ENCODE data around the gene FNBP1. TPM values are rescaled to one million over a fixed set of nuclear protein-coding genes. Genes with fewer than 3 reads are reported as not detected.
A peak's percentile ranks its signal among the peaks of the same experiment; 100 is the strongest.

The FNBP1 gene
- total RNA-seq, 1 experiment from 2014 or later: 36.5 TPM

DNA sequence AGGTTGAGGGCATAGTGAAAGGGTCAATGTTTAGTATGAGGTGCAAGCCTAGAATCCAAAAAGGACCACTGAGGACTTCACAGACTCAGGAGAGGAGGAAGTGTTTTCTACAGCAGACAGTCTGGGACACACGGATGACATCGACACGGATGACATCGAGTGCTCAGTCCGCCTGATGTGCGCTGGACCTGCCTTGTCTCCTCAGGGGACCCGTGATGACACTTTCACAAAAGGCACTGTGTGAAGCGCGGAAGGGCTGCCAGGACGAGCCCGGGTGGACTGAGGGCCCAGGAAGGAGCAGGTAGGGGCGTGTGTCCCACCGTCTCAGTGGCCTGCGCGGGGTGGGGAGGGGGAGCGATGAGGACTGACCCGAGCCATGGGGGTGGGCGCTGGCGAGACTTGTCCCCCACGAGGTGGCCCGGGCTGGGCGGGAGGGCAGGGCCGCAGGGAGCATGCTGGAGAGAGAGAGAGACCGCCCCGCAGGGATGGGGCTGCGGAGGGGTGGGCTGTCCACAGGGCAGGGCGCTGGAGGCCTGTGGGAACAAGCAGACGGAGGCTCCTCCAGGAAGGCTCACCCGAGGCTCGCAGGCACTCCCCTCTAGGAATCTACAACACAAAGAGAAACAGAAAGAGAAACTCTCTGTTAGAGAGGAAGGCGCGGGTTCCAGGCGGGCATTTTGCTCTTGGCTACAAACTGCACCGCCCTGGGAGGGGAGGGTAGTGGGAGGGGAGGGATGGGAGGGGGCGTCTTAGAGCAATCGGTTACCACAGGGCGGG is 152.9 kb downstream of the FNBP1 start:
- Mint-ChIP-seq H3K36me3 (ENCODE audit: insufficient read depth in 1 of 3, low read depth in 3 of 3) (peaks cover 7 to 17% (median 11%) of the 10 kb centered on the region in 3 experiments), H3K4me1 (peaks cover 41 to 45% of the 10 kb centered on the region in 2 experiments), H3K9me3 (no peaks in the 10 kb centered on the region), H3K4me3 (peak overlapping the region; percentile 60 to 74), H3K27ac (peak overlapping the region; percentile 87 to 89 (median 87)), H3K27me3 (ENCODE audit: low read depth) (no peaks in the 10 kb centered on the region)
- Histone ChIP-seq H3K56ac (ENCODE audit: insufficient read length, low read depth, low read length) (no peak overlapping the region), H2BK120ac (ENCODE audit: low read depth, low read length, poor library complexity, severe bottlenecking) (no peak overlapping the region), H3K14ac (ENCODE audit: insufficient read depth, low read length) (no peak overlapping the region), H4K20me1 (ENCODE audit: control insufficient read depth, insufficient read depth, insufficient read length) (no peaks in the 10 kb centered on the region), H2BK20ac (ENCODE audit: low read depth, low read length, poor library complexity, severe bottlenecking) (no peak overlapping the region), H3K79me1 (ENCODE audit: insufficient read depth, low read depth, low read length, poor library complexity, severe bottlenecking) (no peaks in the 10 kb centered on the region), H2AFZ (ENCODE audit: low read length) (no peak overlapping the region), H3K79me2 (ENCODE audit: insufficient read depth, low read length) (no peaks in the 10 kb centered on the region), H2BK15ac (ENCODE audit: low read depth, low read length) (no peak overlapping the region), H4K5ac (ENCODE audit: insufficient read length, low read depth, low read length) (no peak overlapping the region), H4K8ac (replicated peaks; ENCODE audit: insufficient read length, low read depth, low read length) (no peak overlapping the region), H2AK5ac (ENCODE audit: insufficient read length, low read length) (no peak overlapping the region), H3K9ac (ENCODE audit: extremely low read depth, insufficient read length, low read length) (no peak overlapping the region), H3K23me2 (ENCODE audit: insufficient read length, low read depth, low read length, poor library complexity, severe bottlenecking) (no peaks in the 10 kb centered on the region), H3K27me3 (ENCODE audit: insufficient read depth, low read length) (no peaks in the 10 kb centered on the region), H3K4me1 (ENCODE audit: insufficient read depth, low read length) (peaks cover 3% of the 10 kb centered on the region; the same call in 1 of the 2 replicates), H3K4ac (ENCODE audit: low read depth, low read length) (no peak overlapping the region), H3K9me3 (ENCODE audit: control insufficient read depth, low read depth, low read length) (no peaks in the 10 kb centered on the region), H2BK5ac (ENCODE audit: insufficient read length, low read length) (no peak overlapping the region), H4K91ac (ENCODE audit: insufficient read length, low read depth, low read length) (no peak overlapping the region), H3K4me2 (ENCODE audit: insufficient read depth, insufficient read length, low read length) (peak overlapping the region; percentile 67), H3K27ac (ENCODE audit: insufficient read length, low read depth, low read length) (no peak overlapping the region), H3K23ac (ENCODE audit: insufficient read length, low read depth, low read length) (no peak overlapping the region), H2BK12ac (ENCODE audit: insufficient read length, low read depth, low read length) (no peak overlapping the region), H3K18ac (ENCODE audit: insufficient read length, low read depth, low read length) (peak overlapping the region; percentile 35), H3T11ph (ENCODE audit: low read length) (no peak overlapping the region)
- TF ChIP-seq, protein P1, sequence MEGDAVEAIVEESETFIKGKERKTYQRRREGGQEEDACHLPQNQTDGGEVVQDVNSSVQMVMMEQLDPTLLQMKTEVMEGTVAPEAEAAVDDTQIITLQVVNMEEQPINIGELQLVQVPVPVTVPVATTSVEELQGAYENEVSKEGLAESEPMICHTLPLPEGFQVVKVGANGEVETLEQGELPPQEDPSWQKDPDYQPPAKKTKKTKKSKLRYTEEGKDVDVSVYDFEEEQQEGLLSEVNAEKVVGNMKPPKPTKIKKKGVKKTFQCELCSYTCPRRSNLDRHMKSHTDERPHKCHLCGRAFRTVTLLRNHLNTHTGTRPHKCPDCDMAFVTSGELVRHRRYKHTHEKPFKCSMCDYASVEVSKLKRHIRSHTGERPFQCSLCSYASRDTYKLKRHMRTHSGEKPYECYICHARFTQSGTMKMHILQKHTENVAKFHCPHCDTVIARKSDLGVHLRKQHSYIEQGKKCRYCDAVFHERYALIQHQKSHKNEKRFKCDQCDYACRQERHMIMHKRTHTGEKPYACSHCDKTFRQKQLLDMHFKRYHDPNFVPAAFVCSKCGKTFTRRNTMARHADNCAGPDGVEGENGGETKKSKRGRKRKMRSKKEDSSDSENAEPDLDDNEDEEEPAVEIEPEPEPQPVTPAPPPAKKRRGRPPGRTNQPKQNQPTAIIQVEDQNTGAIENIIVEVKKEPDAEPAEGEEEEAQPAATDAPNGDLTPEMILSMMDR (conservative IDR thresholded peaks at IDR 0.05): no peak
- peak; percentile 87 for DNase-seq
- WGBS (ENCODE audit: extremely low coverage, insufficient read length, low lambda C conversion rate): no CpG with 5 or more reads among the region's 37 CpGs
